Panc1 (cell line): ENCODE results near the gene LRP1B. TPM values are rescaled to one million over a fixed set of nuclear protein-coding genes. Genes with fewer than 3 reads are reported as not detected.

Experiments
- ATAC-seq: fragments of 200-7000 bp; cut with Tn5 transposase; 2 replicates; pipeline ENCODE4 v1.9.1; 2020; ENCODE audit warnings: mild to moderate bottlenecking, moderate library complexity
- BruUV-seq: library from RNA; stranded (reverse); fragments of 400-500 nt; replicated peaks from 2 replicates; lab custom pipeline; 2021; lab: Mats Ljungman, UMichigan
- CTCF ChIA-PET: fragments of 300-600 bp; sonication (Branson Sonifier 250); formaldehyde crosslinking; loops from one replicate; lab custom pipeline; 2022; ENCODE audit warnings: antibody characterized with exemption; lab: Charles Lee
- POLR2A ChIA-PET: fragments of 300-600 bp; sonication (Branson Sonifier 250); formaldehyde crosslinking; loops from one replicate; lab custom pipeline; 2022; ENCODE audit warnings: antibody characterized with exemption; lab: Charles Lee
- DNase-seq: peaks from one replicate; pipeline ENCODE4 v3.0.0-alpha.2; 2010; ENCODE audit warnings: low read depth, low spot score
- H3K27ac ChIP-seq: 2 replicates; pipeline ENCODE4 v1.5.1; 2011; ENCODE audit warnings: mild to moderate bottlenecking, low read length, inconsistent platforms
- H3K27me3 ChIP-seq: fragments of 200-500 bp; sonication (Bioruptor generic); 2 replicates; pipeline ENCODE4 v1.6.0; 2014; ENCODE audit warnings: low read length, inconsistent platforms; ENCODE audit not compliant: control insufficient read depth, insufficient read depth
- H3K36me3 ChIP-seq: fragments of 200-500 bp; sonication (Bioruptor generic); 2 replicates; pipeline ENCODE4 v1.5.1; 2014; ENCODE audit warnings: inconsistent platforms, mild to moderate bottlenecking, low read length, moderate library complexity; ENCODE audit not compliant: control insufficient read depth, insufficient read depth
- H3K4me1 ChIP-seq: 2 replicates; pipeline ENCODE4 v1.5.1; 2011; ENCODE audit warnings: inconsistent platforms, mild to moderate bottlenecking, low read length, moderate library complexity; ENCODE audit not compliant: control insufficient read depth, insufficient read depth
- H3K4me3 ChIP-seq, 2 experiments: 2 replicates each; pipeline ENCODE4 v1.5.1; 2011 to 2012; ENCODE audit warnings: low read depth in 2 of 2, low read length in 2 of 2, mild to moderate bottlenecking in 2 of 2, inconsistent platforms in 1 of 2, moderate library complexity in 1 of 2
- H3K9me3 ChIP-seq: fragments of 200-500 bp; sonication (Bioruptor generic); 2 replicates; pipeline ENCODE4 v1.5.1; 2014; ENCODE audit warnings: low read depth, mild to moderate bottlenecking, inconsistent platforms, low read length, moderate library complexity; ENCODE audit not compliant: control insufficient read depth, insufficient read depth
- POLR2AphosphoS5 ChIP-seq: IDR thresholded peaks from 2 replicates; pipeline ENCODE4 v1.6.1; 2012; ENCODE audit warnings: mild to moderate bottlenecking, low read depth, low read length, moderate library complexity
- SIN3A ChIP-seq: IDR thresholded peaks from 2 replicates; pipeline ENCODE4 v1.6.1; 2012; ENCODE audit warnings: low read depth, mild to moderate bottlenecking, low read length, moderate library complexity, borderline replicate concordance; ENCODE audit not compliant: insufficient read depth
- TCF7L2 ChIP-seq: IDR thresholded peaks from 2 replicates; pipeline ENCODE4 v1.6.1; 2011; ENCODE audit warnings: mild to moderate bottlenecking, low read depth, low read length, inconsistent platforms
- in situ Hi-C: cut with HindIII; loops from 2 replicates; pipeline ENCODE4 v1.10.0; 2016; ENCODE audit warnings: low sequenced_read_pairs, low pct_unique_long_range_greater_than_20kb
- intact Hi-C: fragments of 100-400 bp; cut with micrococcal nuclease; formaldehyde crosslinking; loops from one replicate; pipeline ENCODE4 v1.10.0; 2022; ENCODE audit not compliant: unreplicated experiment
- total RNA-seq: library from RNA; stranded (reverse); gene quantifications from one replicate; pipeline ENCODE4 v1.2.1, GENCODE V29; 2021; ENCODE audit not compliant: unreplicated experiment
- TF ChIP-seq, protein P1 (sequence below): fragments of 450-650 bp; IDR thresholded peaks from 2 replicates; pipeline ENCODE4 v1.5.1; 2017; ENCODE audit warnings: mild to moderate bottlenecking
- TF ChIP-seq, protein P2 (sequence below), 2 experiments: IDR thresholded peaks; 2 replicates each; pipeline ENCODE4 v1.6.1; 2011 to 2012; ENCODE audit warnings: low read depth in 2 of 2, control low read depth in 1 of 2, low read length in 1 of 2, mild to moderate bottlenecking in 1 of 2, moderate library complexity in 1 of 2; ENCODE audit not compliant: insufficient read depth in 1 of 2

The LRP1B gene
- total RNA-seq, 1 experiment from 2014 or later = 0.54 TPM

DNA sequence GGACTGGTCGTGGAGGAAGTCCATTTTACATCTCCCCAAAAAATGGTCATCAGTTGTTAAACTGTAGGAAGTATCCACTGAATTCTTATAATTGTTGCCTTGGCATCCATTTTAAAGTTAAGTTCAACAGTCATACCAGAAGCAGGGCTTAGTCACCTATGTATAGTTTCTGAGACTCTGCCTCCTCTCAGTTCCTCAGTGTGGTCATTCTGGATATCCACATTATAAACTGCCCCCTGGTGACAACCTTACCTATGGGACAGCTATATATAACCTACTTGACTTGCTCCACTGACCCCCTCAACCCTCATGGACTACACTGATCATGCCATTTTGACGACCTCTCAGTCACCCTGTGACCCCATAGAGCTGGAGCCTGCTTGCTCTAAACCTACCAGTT, 617.0 kb downstream of the LRP1B start:
- Histone ChIP-seq H3K27ac (no peak overlapping the region), H3K9me3 (no peaks in the 10 kb centered on the region), H3K4me1 (no peaks in the 10 kb centered on the region), H3K27me3 (no peaks in the 10 kb centered on the region), H3K36me3 (no peaks in the 10 kb centered on the region), H3K4me3 (no peak overlapping the region)
- in situ Hi-C loops (no loop called here), intact Hi-C loops (no loop called here)
- DNase-seq (no peak), ATAC-seq (no peak)
- no peak for TF ChIP-seq TCF7L2
- TF ChIP-seq POLR2AphosphoS5 = no peak
- TF ChIP-seq, protein P1, sequence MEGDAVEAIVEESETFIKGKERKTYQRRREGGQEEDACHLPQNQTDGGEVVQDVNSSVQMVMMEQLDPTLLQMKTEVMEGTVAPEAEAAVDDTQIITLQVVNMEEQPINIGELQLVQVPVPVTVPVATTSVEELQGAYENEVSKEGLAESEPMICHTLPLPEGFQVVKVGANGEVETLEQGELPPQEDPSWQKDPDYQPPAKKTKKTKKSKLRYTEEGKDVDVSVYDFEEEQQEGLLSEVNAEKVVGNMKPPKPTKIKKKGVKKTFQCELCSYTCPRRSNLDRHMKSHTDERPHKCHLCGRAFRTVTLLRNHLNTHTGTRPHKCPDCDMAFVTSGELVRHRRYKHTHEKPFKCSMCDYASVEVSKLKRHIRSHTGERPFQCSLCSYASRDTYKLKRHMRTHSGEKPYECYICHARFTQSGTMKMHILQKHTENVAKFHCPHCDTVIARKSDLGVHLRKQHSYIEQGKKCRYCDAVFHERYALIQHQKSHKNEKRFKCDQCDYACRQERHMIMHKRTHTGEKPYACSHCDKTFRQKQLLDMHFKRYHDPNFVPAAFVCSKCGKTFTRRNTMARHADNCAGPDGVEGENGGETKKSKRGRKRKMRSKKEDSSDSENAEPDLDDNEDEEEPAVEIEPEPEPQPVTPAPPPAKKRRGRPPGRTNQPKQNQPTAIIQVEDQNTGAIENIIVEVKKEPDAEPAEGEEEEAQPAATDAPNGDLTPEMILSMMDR = no peak
- TF ChIP-seq, protein P2, sequence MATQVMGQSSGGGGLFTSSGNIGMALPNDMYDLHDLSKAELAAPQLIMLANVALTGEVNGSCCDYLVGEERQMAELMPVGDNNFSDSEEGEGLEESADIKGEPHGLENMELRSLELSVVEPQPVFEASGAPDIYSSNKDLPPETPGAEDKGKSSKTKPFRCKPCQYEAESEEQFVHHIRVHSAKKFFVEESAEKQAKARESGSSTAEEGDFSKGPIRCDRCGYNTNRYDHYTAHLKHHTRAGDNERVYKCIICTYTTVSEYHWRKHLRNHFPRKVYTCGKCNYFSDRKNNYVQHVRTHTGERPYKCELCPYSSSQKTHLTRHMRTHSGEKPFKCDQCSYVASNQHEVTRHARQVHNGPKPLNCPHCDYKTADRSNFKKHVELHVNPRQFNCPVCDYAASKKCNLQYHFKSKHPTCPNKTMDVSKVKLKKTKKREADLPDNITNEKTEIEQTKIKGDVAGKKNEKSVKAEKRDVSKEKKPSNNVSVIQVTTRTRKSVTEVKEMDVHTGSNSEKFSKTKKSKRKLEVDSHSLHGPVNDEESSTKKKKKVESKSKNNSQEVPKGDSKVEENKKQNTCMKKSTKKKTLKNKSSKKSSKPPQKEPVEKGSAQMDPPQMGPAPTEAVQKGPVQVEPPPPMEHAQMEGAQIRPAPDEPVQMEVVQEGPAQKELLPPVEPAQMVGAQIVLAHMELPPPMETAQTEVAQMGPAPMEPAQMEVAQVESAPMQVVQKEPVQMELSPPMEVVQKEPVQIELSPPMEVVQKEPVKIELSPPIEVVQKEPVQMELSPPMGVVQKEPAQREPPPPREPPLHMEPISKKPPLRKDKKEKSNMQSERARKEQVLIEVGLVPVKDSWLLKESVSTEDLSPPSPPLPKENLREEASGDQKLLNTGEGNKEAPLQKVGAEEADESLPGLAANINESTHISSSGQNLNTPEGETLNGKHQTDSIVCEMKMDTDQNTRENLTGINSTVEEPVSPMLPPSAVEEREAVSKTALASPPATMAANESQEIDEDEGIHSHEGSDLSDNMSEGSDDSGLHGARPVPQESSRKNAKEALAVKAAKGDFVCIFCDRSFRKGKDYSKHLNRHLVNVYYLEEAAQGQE (IDR thresholded peaks at IDR 0.05; ENCODE audit: insufficient read depth in 1 of 2, low read depth in 2 of 2, low read length in 1 of 2) = no peak
- TF ChIP-seq SIN3A = no peak
- no TSS peak for BruUV-seq
- CTCF ChIA-PET = no interaction called here
- POLR2A ChIA-PET = no interaction called here

GRCh38 chr2:141508806-141509595, 621.8 kb downstream of the LRP1B start:
- in situ Hi-C loops = no loop called here
- DNase-seq = no peak
- BruUV-seq = no TSS peak

More at GRCh38 chr2:141508806-141509595, 621.8 kb downstream of the LRP1B start:
- H3K36me3 ChIP-seq = no peaks in the 10 kb centered on the region
- no peaks in the 10 kb centered on the region for H3K4me1 ChIP-seq
- no peaks in the 10 kb centered on the region for H3K27me3 ChIP-seq
- ChIA-PET CTCF (no interaction called here), POLR2A (no interaction called here)
- TF ChIP-seq SIN3A (no peak), POLR2AphosphoS5 (no peak), TCF7L2 (no peak)
- TF ChIP-seq, protein P2 (IDR thresholded peaks at IDR 0.05; ENCODE audit: insufficient read depth in 1 of 2, low read depth in 2 of 2, low read length in 1 of 2) = no peak
- TF ChIP-seq, protein P1 = no peak
- intact Hi-C loops = no loop called here
- no peak for ATAC-seq
- no peak overlapping the region for H3K4me3 ChIP-seq
- H3K27ac ChIP-seq = no peak overlapping the region
- H3K9me3 ChIP-seq = no peaks in the 10 kb centered on the region
